Measurements from ENCODE around the gene HPGD.

The HPGD gene

GRCh38 chr4:174450786-174451125 is 71.5 kb downstream of the HPGD start:
- H3K36me3 ChIP-seq (ENCODE audit: low read length) = no peaks in the 10 kb centered on the region
- H3K4me2 ChIP-seq (ENCODE audit: low read depth, low read length, poor library complexity, severe bottlenecking) = no peak overlapping the region
- H3K9ac ChIP-seq (ENCODE audit: low read length) = no peak overlapping the region
- H3K79me2 ChIP-seq (ENCODE audit: insufficient read depth, low read length) = no peaks in the 10 kb centered on the region
- no peaks in the 10 kb centered on the region for H3F3A ChIP-seq (ENCODE audit: insufficient read depth)
- no peaks in the 10 kb centered on the region for H4K20me1 ChIP-seq (ENCODE audit: low read depth, low read length)
- H3K27me3 ChIP-seq (ENCODE audit: low read length) = no peaks in the 10 kb centered on the region
- no peak for TF ChIP-seq CTCF (IDR thresholded peaks at IDR 0.05; ENCODE audit: insufficient read depth, low read length, poor library complexity, severe bottlenecking)
- TF ChIP-seq EZH2phosphoT487 (conservative IDR thresholded peaks at IDR 0.05; ENCODE audit: low read length) = no peak
- no peaks in the 10 kb centered on the region for H3K9me3 ChIP-seq (ENCODE audit: insufficient read depth, low read length)
- no peak overlapping the region for H3K4me3 ChIP-seq (ENCODE audit: insufficient read depth, low read length, poor library complexity, severe bottlenecking)
- no peaks in the 10 kb centered on the region for H3K9me2 ChIP-seq (replicated peaks; ENCODE audit: insufficient read depth, low read length)
- no peak overlapping the region for H2AFZ ChIP-seq (ENCODE audit: low read depth, low read length, severe bottlenecking)
- no peak overlapping the region for H3K27ac ChIP-seq (ENCODE audit: low read depth, low read length)

GRCh38 chr4:174449944-174450785 is 72.1 kb downstream of the HPGD start:
- H3K9me2 ChIP-seq (replicated peaks; ENCODE audit: insufficient read depth, low read length) = no peaks in the 10 kb centered on the region
- H3K27me3 ChIP-seq (ENCODE audit: low read length) = no peaks in the 10 kb centered on the region
- no peaks in the 10 kb centered on the region for H3K9me3 ChIP-seq (ENCODE audit: insufficient read depth, low read length)
- H3F3A ChIP-seq (ENCODE audit: insufficient read depth) = no peaks in the 10 kb centered on the region
- H3K79me2 ChIP-seq (ENCODE audit: insufficient read depth, low read length) = no peaks in the 10 kb centered on the region
- no peak overlapping the region for H3K27ac ChIP-seq (ENCODE audit: low read depth, low read length)
- TF ChIP-seq EZH2phosphoT487 (conservative IDR thresholded peaks at IDR 0.05; ENCODE audit: low read length) = no peak
- TF ChIP-seq CTCF (IDR thresholded peaks at IDR 0.05; ENCODE audit: insufficient read depth, low read length, poor library complexity, severe bottlenecking) = no peak
- H4K20me1 ChIP-seq (ENCODE audit: low read depth, low read length) = no peaks in the 10 kb centered on the region
- H3K36me3 ChIP-seq (ENCODE audit: low read length) = no peaks in the 10 kb centered on the region
- no peak overlapping the region for H3K4me2 ChIP-seq (ENCODE audit: low read depth, low read length, poor library complexity, severe bottlenecking)
- no peak overlapping the region for H3K9ac ChIP-seq (ENCODE audit: low read length)
- no peak overlapping the region for H2AFZ ChIP-seq (ENCODE audit: low read depth, low read length, severe bottlenecking)
- no peak overlapping the region for H3K4me3 ChIP-seq (ENCODE audit: insufficient read depth, low read length, poor library complexity, severe bottlenecking)

GRCh38 chr4:174449152-174449551 is 73.1 kb downstream of the HPGD start:
- H3K36me3 ChIP-seq (ENCODE audit: low read length) = no peaks in the 10 kb centered on the region
- TF ChIP-seq EZH2phosphoT487 (conservative IDR thresholded peaks at IDR 0.05; ENCODE audit: low read length) = no peak
- TF ChIP-seq CTCF (IDR thresholded peaks at IDR 0.05; ENCODE audit: insufficient read depth, low read length, poor library complexity, severe bottlenecking) = no peak
- no peaks in the 10 kb centered on the region for H3K79me2 ChIP-seq (ENCODE audit: insufficient read depth, low read length)
- H3K27me3 ChIP-seq (ENCODE audit: low read length) = no peaks in the 10 kb centered on the region
- no peaks in the 10 kb centered on the region for H3F3A ChIP-seq (ENCODE audit: insufficient read depth)
- no peaks in the 10 kb centered on the region for H3K9me2 ChIP-seq (replicated peaks; ENCODE audit: insufficient read depth, low read length)
- no peak overlapping the region for H3K4me2 ChIP-seq (ENCODE audit: low read depth, low read length, poor library complexity, severe bottlenecking)
- H3K9me3 ChIP-seq (ENCODE audit: insufficient read depth, low read length) = no peaks in the 10 kb centered on the region
- no peak overlapping the region for H3K27ac ChIP-seq (ENCODE audit: low read depth, low read length)
- H3K4me3 ChIP-seq (ENCODE audit: insufficient read depth, low read length, poor library complexity, severe bottlenecking) = no peak overlapping the region
- no peak overlapping the region for H3K9ac ChIP-seq (ENCODE audit: low read length)
- no peak overlapping the region for H2AFZ ChIP-seq (ENCODE audit: low read depth, low read length, severe bottlenecking)
- H4K20me1 ChIP-seq (ENCODE audit: low read depth, low read length) = no peaks in the 10 kb centered on the region

All from SU-DHL-6 (cell line).